ENCODE measurements around the gene MFAP4.

GRCh38 chr17:19347323-19348080 lies 39.5 kb downstream of the MFAP4 start:
- no peak for TF ChIP-seq ZNF274 (IDR thresholded peaks at IDR 0.05; ENCODE audit: low read depth, low read length)
- no peak for TF ChIP-seq SUZ12 (IDR thresholded peaks at IDR 0.05; ENCODE audit: extremely low read depth, insufficient read depth, insufficient read length)
